Gastroesophageal sphincter (tissue), 3 donors: ENCODE measurements around the gene DCBLD2.

Experiments used
- CTCF ChIP-seq, 4 experiments: fragments of 200-600 bp in 2 of 4; fragments of 450-650 bp in 2 of 4; sonication (generic) in 1 of 4; IDR thresholded peaks; one replicate each; pipeline ENCODE4 v1.5.1; 2017 to 2019; ENCODE audit warnings: antibody characterized with exemption in 4 of 4, mild to moderate bottlenecking in 2 of 4, moderate library complexity in 2 of 4
- EP300 ChIP-seq: sonication (generic); formaldehyde crosslinking; IDR thresholded peaks from one replicate; pipeline ENCODE4 v1.6.1; 2017; ENCODE audit warnings: antibody characterized with exemption, mild to moderate bottlenecking
- POLR2A ChIP-seq, 2 donors: fragments of 450-650 bp; IDR thresholded peaks; one replicate each; pipeline ENCODE4 v1.6.1; 2017; ENCODE audit warnings: antibody characterized with exemption in 2 of 2, mild to moderate bottlenecking in 2 of 2, moderate library complexity in 1 of 2

- no peak for TF ChIP-seq CTCF (IDR thresholded peaks at IDR 0.05)
- no peak for TF ChIP-seq POLR2A (IDR thresholded peaks at IDR 0.05)
- no peak for TF ChIP-seq EP300
These were observed 44.2 kb upstream of the DCBLD2 start for GRCh38 chr3:98945666-98946065.
